GM12891 (cell line): ENCODE data around the gene RIPOR3.

Source experiments
- DNase-seq: peaks from one replicate; pipeline ENCODE4 v3.0.0; 2011; ENCODE audit warnings: low spot score; ENCODE audit not compliant: insufficient read length
- FAIRE-seq: peaks from 2 replicates; lab custom pipeline; 2011; peaks lifted over from hg19 to GRCh38; lab: Jason Lieb, UNC
- PAX5 ChIP-seq: IDR thresholded peaks from 2 replicates; pipeline ENCODE4 v1.6.1; 2011; ENCODE audit warnings: low read length, moderate library complexity, mild to moderate bottlenecking; ENCODE audit not compliant: insufficient read depth, severe bottlenecking
- POLR2A ChIP-seq: IDR thresholded peaks from 2 replicates; pipeline ENCODE4 v1.6.1; 2011; ENCODE audit warnings: low read depth, low read length, control low read depth
- POLR2AphosphoS5 ChIP-seq: IDR thresholded peaks from 2 replicates; pipeline ENCODE4 v1.6.1; 2011; ENCODE audit warnings: low read depth, low read length, control low read depth
- POU2F2 ChIP-seq: IDR thresholded peaks from 2 replicates; pipeline ENCODE4 v1.6.1; 2011; ENCODE audit warnings: low read depth, mild to moderate bottlenecking, control low read depth, low read length, moderate library complexity
- SPI1 ChIP-seq: IDR thresholded peaks from 2 replicates; pipeline ENCODE4 v1.6.1; 2011; ENCODE audit warnings: low read depth, low read length, control low read depth
- TAF1 ChIP-seq: IDR thresholded peaks from 2 replicates; pipeline ENCODE4 v1.6.1; 2011; ENCODE audit warnings: low read depth, low read length, control low read depth

Gene RIPOR3

GRCh38 chr20:50636601-50637540, 54.5 kb downstream of the RIPOR3 start:
- DNase-seq (no peak), FAIRE-seq (no peak)
- TF ChIP-seq POU2F2: no peak

- TF ChIP-seq POU2F2: no peak
- TF ChIP-seq POLR2AphosphoS5: no peak
- no peak for FAIRE-seq
- DNase-seq: peak; percentile 85
Observed at GRCh38 chr20:50635676-50636600, 55.4 kb downstream of the RIPOR3 start.

GRCh38 chr20:50635014-50635557, 56.3 kb downstream of the RIPOR3 start:
- DNase-seq: no peak
- TF ChIP-seq POU2F2 (no peak), SPI1 (no peak), POLR2A (no peak), PAX5 (no peak), TAF1 (no peak), POLR2AphosphoS5 (no peak)
- FAIRE-seq: no peak

DNA sequence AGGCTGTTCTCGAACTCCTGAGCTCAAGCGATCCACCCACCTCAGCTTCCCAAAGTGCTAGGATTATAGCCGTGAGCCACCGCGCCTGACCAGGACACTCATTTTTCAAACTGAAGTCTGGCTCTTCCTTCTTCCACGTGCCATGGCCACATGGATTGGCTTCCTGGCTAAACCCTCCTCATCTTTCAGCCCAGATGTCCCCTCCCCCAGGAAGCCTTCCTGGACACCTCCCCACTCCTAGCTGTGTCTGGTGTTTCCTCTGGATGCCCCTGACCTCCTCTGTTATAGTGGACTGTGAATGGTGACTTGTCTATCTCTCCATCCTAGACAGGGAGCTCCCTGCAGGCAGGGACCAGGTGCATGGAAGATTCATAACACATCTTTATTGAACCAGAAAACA, 57.2 kb downstream of the RIPOR3 start:
- FAIRE-seq (no peak), DNase-seq (no peak)
- no peak for TF ChIP-seq TAF1
- no peak for TF ChIP-seq PAX5
- no peak for TF ChIP-seq POU2F2
- TF ChIP-seq POLR2AphosphoS5: no peak
- no peak for TF ChIP-seq POLR2A
- TF ChIP-seq SPI1: no peak

DNA sequence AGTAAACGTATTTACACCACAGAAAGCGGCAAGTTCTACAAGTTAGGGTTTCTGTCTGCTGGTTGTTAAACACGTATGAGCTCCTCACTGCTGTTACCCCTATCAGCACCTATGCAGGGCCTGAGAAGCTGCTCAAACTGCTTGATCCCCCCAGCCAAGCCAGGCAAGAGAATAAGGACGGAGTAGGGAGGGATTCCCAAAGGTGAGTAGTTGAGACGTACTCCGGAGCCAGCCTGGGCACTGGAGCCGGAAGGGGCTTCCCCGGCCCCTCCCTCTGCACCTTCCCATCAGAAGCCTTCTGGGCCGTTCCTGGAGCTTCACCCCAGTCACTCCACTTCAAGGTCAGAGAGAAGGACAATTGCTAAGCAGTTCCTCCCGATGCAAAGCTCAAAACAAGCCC, 58.0 kb downstream of the RIPOR3 start:
- DNase-seq (no peak), FAIRE-seq (no peak)
- no peak for TF ChIP-seq TAF1
- TF ChIP-seq POU2F2: no peak
- no peak for TF ChIP-seq POLR2AphosphoS5
- no peak for TF ChIP-seq SPI1
- no peak for TF ChIP-seq POLR2A

GRCh38 chr20:50632701-50633100, 58.6 kb downstream of the RIPOR3 start:
- TF ChIP-seq POLR2A: no peak
- FAIRE-seq: no peak

GRCh38 chr20:50632236-50632635, 59.1 kb downstream of the RIPOR3 start:
- TF ChIP-seq SPI1 (no peak), POLR2A (no peak), POU2F2 (no peak), PAX5 (no peak), POLR2AphosphoS5 (no peak), TAF1 (no peak)
- DNase-seq (no peak), FAIRE-seq (no peak)

More at GRCh38 chr20:50632701-50633100, 58.6 kb downstream of the RIPOR3 start:
- DNase-seq: no peak

GRCh38 chr20:50630578-50631263, 60.6 kb downstream of the RIPOR3 start:
- FAIRE-seq (no peak), DNase-seq (no peak)
- no peak for TF ChIP-seq POU2F2
- TF ChIP-seq SPI1: no peak
- no peak for TF ChIP-seq POLR2A
- no peak for TF ChIP-seq TAF1
- TF ChIP-seq PAX5: no peak
- no peak for TF ChIP-seq POLR2AphosphoS5

DNA sequence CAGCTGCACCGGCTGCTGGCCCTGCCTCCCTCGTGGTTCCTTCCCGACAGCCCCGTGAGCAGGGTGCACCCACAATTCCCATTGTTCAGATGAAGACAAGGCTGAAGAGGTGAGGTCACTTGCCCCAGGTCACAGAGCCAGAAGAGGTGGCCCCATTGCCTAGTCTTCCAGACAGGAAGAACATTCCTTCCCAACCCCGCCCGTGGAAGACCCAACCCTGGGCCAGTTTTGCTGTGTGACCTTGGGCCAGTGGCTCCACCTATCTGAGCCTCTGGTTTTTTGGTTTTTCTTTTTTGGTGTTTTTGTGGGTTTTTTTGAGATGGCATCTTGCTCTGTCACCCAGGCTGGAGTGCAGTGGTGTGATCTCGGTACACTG, 61.7 kb downstream of the RIPOR3 start:
- FAIRE-seq: no peak
- TF ChIP-seq PAX5: no peak
- DNase-seq: no peak
